HFF-Myc (cell line): ENCODE measurements around the gene HPGD.

Experiments used
- DNase-seq: peaks from one replicate; pipeline ENCODE4 v3.0.0-alpha.2; 2011; ENCODE audit warnings: low read depth; ENCODE audit errors: extremely low read depth
- H3K4me3 ChIP-seq: replicated peaks from 2 replicates; pipeline ENCODE4 v1.5.1; 2011; ENCODE audit warnings: low read depth, mild to moderate bottlenecking, control low read depth, low read length
- TF ChIP-seq, protein P1 (sequence below): IDR thresholded peaks from 2 replicates; pipeline ENCODE4 v1.5.1; 2012; ENCODE audit warnings: mild to moderate bottlenecking, low read depth, low read length, control low read depth; ENCODE audit errors: missing control alignments

The HPGD gene

DNA sequence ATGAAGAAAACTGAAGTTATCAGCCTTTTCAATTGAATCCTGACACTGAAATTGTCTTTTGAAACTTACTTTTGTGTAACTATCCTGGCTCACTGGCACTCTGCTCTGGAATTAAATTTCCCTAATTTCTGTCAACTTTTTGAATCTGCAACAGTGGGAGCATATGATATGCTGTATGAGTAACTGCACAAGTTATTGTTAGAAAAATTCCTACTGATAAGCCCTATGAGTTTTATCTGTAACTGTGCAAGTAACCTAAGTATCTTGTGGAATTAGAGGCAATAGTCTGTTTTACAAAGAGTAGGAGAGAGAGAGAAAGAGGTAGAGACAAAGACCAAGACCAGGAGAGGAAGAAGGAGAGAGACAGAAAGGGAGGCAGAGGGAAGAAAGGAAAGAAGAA, 9.2 kb upstream of the HPGD start:
- no peak overlapping the region for H3K4me3 ChIP-seq
- DNase-seq = no peak
- TF ChIP-seq, protein P1, sequence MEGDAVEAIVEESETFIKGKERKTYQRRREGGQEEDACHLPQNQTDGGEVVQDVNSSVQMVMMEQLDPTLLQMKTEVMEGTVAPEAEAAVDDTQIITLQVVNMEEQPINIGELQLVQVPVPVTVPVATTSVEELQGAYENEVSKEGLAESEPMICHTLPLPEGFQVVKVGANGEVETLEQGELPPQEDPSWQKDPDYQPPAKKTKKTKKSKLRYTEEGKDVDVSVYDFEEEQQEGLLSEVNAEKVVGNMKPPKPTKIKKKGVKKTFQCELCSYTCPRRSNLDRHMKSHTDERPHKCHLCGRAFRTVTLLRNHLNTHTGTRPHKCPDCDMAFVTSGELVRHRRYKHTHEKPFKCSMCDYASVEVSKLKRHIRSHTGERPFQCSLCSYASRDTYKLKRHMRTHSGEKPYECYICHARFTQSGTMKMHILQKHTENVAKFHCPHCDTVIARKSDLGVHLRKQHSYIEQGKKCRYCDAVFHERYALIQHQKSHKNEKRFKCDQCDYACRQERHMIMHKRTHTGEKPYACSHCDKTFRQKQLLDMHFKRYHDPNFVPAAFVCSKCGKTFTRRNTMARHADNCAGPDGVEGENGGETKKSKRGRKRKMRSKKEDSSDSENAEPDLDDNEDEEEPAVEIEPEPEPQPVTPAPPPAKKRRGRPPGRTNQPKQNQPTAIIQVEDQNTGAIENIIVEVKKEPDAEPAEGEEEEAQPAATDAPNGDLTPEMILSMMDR = no peak

GRCh38 chr4:174528226-174528625, 5.9 kb upstream of the HPGD start:
- no peak overlapping the region for H3K4me3 ChIP-seq
- TF ChIP-seq, protein P1 = no peak
- DNase-seq = no peak

- no peak for DNase-seq
- H3K4me3 ChIP-seq = no peak overlapping the region
- TF ChIP-seq, protein P1 = no peak
These were observed 4.4 kb upstream of the HPGD start for GRCh38 chr4:174526731-174527130.

GRCh38 chr4:174524242-174524641, 2.0 kb upstream of the HPGD start:
- H3K4me3 ChIP-seq = no peak overlapping the region
- DNase-seq = no peak
- TF ChIP-seq, protein P1 = no peak

- TF ChIP-seq, protein P1 = no peak
- DNase-seq = no peak
- H3K4me3 ChIP-seq = peak overlapping the region; percentile 46
These were observed 871 bp upstream of the HPGD start for GRCh38 chr4:174523025-174523693.

GRCh38 chr4:174521800-174522182, 497 bp downstream of the HPGD start:
- no peak for DNase-seq
- H3K4me3 ChIP-seq = peak overlapping the region; percentile 46
- TF ChIP-seq, protein P1 = no peak

- no peak for DNase-seq
- TF ChIP-seq, protein P1 = no peak
- no peak overlapping the region for H3K4me3 ChIP-seq
These were observed 1.6 kb downstream of the HPGD start for GRCh38 chr4:174520660-174521059.
